ENCODE data around the gene PSME3. TPM values are rescaled to one million over a fixed set of nuclear protein-coding genes. Genes with fewer than 3 reads are reported as not detected.
"Not testable (repeated sequence)": the region's sequence is repeated elsewhere in the genome, so short reads cannot be mapped to it uniquely, and the experiment has no call there.

The PSME3 gene
- total and polyA plus RNA-seq, 10 donors: 19.1 to 96.4 (median 73.7) TPM

GRCh38 chr17:42868338-42868737 lies 35.1 kb downstream of the PSME3 start:
- 93 to 97% (median 97%) methylated on average over 12 of the region's 12 CpGs for WGBS, 5 donors
- intact Hi-C loops (cut with DNase I; ENCODE audit: low total_unique reads): no loop called here
- H3K9me3 ChIP-seq: peaks cover 0 to 14% (median 11%) of the 10 kb centered on the region in 8 donors
- TF ChIP-seq POLR2AphosphoS5 (IDR thresholded peaks at IDR 0.05): no peak
- no peak for TF ChIP-seq POLR2A (IDR thresholded peaks at IDR 0.05)
- no peak for TF ChIP-seq CTCF (IDR thresholded peaks at IDR 0.05 in 8 of 11, conservative IDR thresholded peaks at IDR 0.05 in 3 of 11)
- H3K27ac ChIP-seq: no peak overlapping the region
- no peaks in the 10 kb centered on the region for H3K36me3 ChIP-seq
- DNase-seq: no peak
- no peak overlapping the region for H3K4me3 ChIP-seq
- no peaks in the 10 kb centered on the region for H3K4me1 ChIP-seq
- no peaks in the 10 kb centered on the region for H3K27me3 ChIP-seq (replicated peaks in 1 of 7)

DNA sequence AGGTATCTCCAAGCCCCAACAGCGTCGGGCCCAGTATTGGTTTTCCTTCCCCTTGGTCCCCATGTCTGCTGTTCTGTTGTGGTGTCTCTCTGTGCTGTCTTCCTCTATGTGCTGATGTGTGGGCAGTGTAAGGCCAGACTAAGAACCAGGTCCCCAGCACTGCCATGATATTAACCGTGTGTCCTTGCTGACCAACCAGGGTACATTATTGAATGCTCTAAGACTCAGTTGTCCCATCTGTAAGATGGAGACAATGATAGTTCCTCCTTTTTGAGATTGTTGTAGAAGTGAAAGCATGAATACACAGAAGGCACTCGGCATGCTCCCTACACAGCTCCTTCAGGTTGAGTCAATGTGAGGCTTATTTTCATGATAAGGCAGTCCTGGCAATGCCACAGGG lies 38.5 kb downstream of the PSME3 start:
- intact Hi-C loops (cut with DNase I; ENCODE audit: low total_unique reads): no loop called here
- Histone ChIP-seq H3K9me3 (peaks cover 0 to 14% (median 11%) of the 10 kb centered on the region in 8 donors), H3K4me3 (no peak overlapping the region), H3K27me3 (replicated peaks in 1 of 7) (no peaks in the 10 kb centered on the region), H3K36me3 (peaks cover 0 to 5% (median 0%) of the 10 kb centered on the region in 6 donors), H3K27ac (no peak overlapping the region), H3K4me1 (no peaks in the 10 kb centered on the region)
- TF ChIP-seq POLR2AphosphoS5 (IDR thresholded peaks at IDR 0.05): no peak
- DNase-seq: no peak
- 92 to 96% (median 92%) methylated on average over 4 of the region's 4 CpGs for WGBS, 5 donors

DNA sequence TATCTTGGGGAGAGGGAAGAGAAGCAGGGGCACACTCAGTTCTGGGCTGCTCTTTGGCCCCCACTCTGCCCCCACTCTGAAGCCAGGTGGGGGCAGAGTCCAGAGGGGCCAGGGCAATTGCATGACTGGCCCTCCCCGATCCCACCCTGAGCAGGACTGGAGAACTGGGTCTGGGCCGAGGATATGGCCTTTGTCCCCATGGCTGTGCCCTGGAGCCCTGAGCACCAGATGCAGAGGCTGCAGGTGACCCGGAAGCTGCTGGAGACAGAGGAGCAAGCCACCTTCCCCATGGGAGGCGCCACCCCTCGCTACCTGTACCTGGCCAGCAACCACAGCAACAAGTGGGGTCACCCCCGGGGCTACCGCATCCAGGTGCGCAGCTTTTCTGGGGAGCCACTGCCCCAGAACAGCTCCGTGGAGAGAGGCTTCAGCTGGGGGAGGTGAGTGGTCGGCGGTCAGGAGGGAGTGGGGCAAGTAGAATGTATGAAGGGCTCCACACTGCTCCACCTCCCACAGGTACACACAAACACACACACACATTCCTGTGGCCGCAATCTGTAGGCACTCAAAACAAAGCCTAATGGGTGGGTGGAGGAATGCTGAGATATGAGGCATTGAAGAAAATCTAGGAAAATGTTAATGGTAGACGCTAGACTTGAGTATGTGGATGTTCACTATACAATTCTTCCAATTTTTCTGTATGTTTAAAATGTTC lies 39.2 kb downstream of the PSME3 start:
- peaks cover 0 to 3% (median 0%) of the 10 kb centered on the region in 7 donors for H3K27me3 ChIP-seq (replicated peaks in 1 of 7)
- H3K36me3 ChIP-seq: peaks cover 0 to 11% (median 0%) of the 10 kb centered on the region in 6 donors
- no peak overlapping the region for H3K27ac ChIP-seq
- TF ChIP-seq POLR2A (IDR thresholded peaks at IDR 0.05) (no peak), POLR2AphosphoS5 (IDR thresholded peaks at IDR 0.05) (no peak)
- DNase-seq: no peak
- intact Hi-C loops (cut with DNase I; ENCODE audit: low total_unique reads): no loop called here
- H3K4me1 ChIP-seq: no peaks in the 10 kb centered on the region
- H3K9me3 ChIP-seq: peaks cover 0 to 14% (median 11%) of the 10 kb centered on the region in 8 donors
- 86 to 97% (median 93%) methylated on average over 9 to 13 of the region's 13 CpGs for WGBS, 5 donors
- no peak overlapping the region for H3K4me3 ChIP-seq

DNA sequence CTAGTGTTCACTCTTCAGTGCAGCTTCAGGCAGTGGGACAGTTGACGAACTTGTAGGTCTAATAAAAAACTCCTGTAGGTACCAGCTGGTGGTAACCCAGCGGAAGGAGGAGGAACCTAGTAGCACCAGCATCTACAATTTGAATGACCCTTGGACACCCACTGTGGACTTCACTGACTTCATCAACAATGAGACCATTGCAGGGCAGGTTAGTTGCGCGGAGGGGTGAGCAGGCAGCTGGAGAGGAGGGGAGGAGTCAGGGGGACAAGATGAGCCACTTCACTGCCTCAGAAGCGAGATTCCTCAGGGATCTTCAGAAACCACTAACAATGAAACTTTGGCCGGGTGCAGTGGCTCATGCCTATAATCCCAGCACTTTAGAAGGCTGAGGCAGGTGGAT lies 40.1 kb downstream of the PSME3 start:
- intact Hi-C loops (cut with DNase I; ENCODE audit: low total_unique reads): no loop called here

GRCh38 chr17:42873932-42874695 lies 40.9 kb downstream of the PSME3 start:
- intact Hi-C loops (cut with DNase I; ENCODE audit: low total_unique reads); H3K4me1 ChIP-seq; H3K27ac ChIP-seq; DNase-seq; H3K4me3 ChIP-seq: not testable (repeated sequence)
- H3K27me3 ChIP-seq (replicated peaks in 1 of 7): peaks cover 0 to 20% (median 0%) of the 10 kb centered on the region in 7 donors
- peaks cover 0 to 14% (median 0%) of the 10 kb centered on the region in 6 donors for H3K36me3 ChIP-seq
- 83 to 89% (median 85%) methylated on average over 7 to 10 of the region's 12 CpGs for WGBS, 5 donors
- H3K9me3 ChIP-seq: peaks cover 0 to 14% (median 11%) of the 10 kb centered on the region in 8 donors

More for the DNA sequence above, 40.1 kb downstream of the PSME3 start:
- peaks cover 0 to 12% (median 0%) of the 10 kb centered on the region in 7 donors for H3K27me3 ChIP-seq (replicated peaks in 1 of 7)
- DNase-seq: no peak
- H3K27ac ChIP-seq: no peak overlapping the region
- H3K36me3 ChIP-seq: peaks cover 0 to 14% (median 0%) of the 10 kb centered on the region in 6 donors
- H3K9me3 ChIP-seq: peaks cover 0 to 14% (median 11%) of the 10 kb centered on the region in 8 donors
- TF ChIP-seq POLR2AphosphoS5 (IDR thresholded peaks at IDR 0.05) (no peak), POLR2A (IDR thresholded peaks at IDR 0.05) (no peak), CTCF (IDR thresholded peaks at IDR 0.05 in 8 of 11, conservative IDR thresholded peaks at IDR 0.05 in 3 of 11) (no peak)
- WGBS, 5 donors: 84 to 94% (median 88%) methylated on average over 6 of the region's 6 CpGs
- H3K4me1 ChIP-seq: no peaks in the 10 kb centered on the region
- no peak overlapping the region for H3K4me3 ChIP-seq
